OCI-LY1 (cell line): ENCODE measurements around the gene OAF.

Experiments
- CTCF ChIP-seq: fragments of 200-600 bp; sonication (generic), shearing (Covaris generic); IDR thresholded peaks from 2 replicates; pipeline ENCODE4 v1.5.1; 2017; ENCODE audit warnings: mild to moderate bottlenecking, antibody characterized with exemption, low read length, moderate library complexity, mixed read lengths
- EZH2 ChIP-seq: fragments of 200-600 bp; sonication (generic), shearing (Covaris generic); IDR thresholded peaks from 2 replicates; pipeline ENCODE4 v1.8.0; 2017; ENCODE audit warnings: borderline replicate concordance, mixed run types, mild to moderate bottlenecking, antibody characterized with exemption, low read length, moderate library complexity, mixed read lengths

DNA sequence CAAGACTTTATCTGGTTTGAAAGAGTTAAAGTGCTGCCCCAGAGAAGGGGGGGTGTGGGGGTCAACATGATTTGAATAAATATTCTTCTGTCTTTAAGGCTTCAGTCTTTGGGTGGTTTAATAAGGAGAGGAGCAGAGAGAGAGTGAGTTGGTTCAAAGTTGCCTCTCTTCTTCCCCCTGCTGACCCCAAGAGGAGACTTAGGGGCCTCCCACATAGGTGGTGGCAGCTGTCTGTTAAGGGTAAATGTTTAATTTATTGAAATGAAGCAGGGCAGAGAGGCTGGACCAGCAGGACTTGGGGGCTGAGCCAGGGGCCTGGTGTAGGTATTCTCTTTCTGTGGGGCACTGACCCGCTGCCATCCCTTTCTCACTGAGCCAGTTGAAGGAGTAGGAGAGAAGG is 34.6 kb downstream of the OAF start:
- no peak for TF ChIP-seq EZH2
- TF ChIP-seq CTCF: no peak
